ENCODE results near the gene NUDT16.

DNA sequence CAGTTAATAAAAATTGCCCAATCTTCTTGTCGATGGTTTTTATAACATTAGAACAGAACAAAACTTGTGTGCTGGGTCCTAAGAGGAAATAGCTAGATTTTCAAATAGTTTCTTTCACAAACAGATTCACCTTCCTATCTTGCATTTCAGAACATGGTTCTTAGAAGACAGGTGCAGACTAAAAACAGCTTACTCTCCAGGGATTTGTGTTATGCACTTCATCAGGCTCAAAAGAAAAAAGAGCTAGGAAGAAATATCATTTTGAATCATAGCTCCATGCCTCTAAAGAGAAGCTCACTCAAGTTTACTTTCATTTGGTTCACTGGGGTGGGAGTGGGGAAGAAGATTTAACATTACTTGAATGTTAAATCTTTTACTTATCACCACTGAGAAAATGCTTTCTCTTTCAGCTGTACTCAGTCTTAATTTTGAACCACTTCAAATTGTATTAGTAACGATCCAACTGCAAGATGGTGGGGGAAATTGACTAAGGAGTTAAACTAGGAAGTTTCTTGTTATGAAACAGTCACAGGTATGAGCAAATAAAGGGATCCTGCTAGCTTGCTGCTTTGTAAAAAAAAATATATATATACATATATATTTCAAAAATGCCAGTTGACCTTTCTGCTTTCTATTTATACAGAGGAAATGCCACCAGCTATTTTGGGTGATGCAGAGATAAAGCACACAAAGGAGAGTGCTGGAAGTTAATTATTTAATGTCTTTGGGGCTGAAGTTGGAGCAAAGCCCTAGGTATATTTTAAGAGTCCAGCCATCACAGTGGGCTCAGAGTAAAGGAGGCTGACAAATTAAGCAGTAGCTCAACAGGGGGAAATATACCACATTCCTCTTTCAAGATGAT lies 28.3 kb upstream of the NUDT16 start:
- TF ChIP-seq, protein P1, sequence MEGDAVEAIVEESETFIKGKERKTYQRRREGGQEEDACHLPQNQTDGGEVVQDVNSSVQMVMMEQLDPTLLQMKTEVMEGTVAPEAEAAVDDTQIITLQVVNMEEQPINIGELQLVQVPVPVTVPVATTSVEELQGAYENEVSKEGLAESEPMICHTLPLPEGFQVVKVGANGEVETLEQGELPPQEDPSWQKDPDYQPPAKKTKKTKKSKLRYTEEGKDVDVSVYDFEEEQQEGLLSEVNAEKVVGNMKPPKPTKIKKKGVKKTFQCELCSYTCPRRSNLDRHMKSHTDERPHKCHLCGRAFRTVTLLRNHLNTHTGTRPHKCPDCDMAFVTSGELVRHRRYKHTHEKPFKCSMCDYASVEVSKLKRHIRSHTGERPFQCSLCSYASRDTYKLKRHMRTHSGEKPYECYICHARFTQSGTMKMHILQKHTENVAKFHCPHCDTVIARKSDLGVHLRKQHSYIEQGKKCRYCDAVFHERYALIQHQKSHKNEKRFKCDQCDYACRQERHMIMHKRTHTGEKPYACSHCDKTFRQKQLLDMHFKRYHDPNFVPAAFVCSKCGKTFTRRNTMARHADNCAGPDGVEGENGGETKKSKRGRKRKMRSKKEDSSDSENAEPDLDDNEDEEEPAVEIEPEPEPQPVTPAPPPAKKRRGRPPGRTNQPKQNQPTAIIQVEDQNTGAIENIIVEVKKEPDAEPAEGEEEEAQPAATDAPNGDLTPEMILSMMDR (conservative IDR thresholded peaks at IDR 0.05 in 1 of 2, IDR thresholded peaks at IDR 0.05 in 1 of 2; ENCODE audit: extremely low read depth in 1 of 2, insufficient read depth in 1 of 2, low read depth in 1 of 2, low read length in 2 of 2) = no peak
- no peak for TF ChIP-seq EZH2 (IDR thresholded peaks at IDR 0.05; ENCODE audit: borderline replicate concordance, low read length)

All from mammary epithelial cell (primary cell).